Stomach (tissue), 9 donors: ENCODE measurements around the gene CLDN9. TPM values are rescaled to one million over a fixed set of nuclear protein-coding genes. Genes with fewer than 3 reads are reported as not detected.

Experiments
- DNase-seq, 2 donors: peaks; one replicate each; pipeline versions ENCODE4 v3.0.0 to v3.0.0-alpha.2; 2013 to 2019
- H3K27ac ChIP-seq, 5 donors: fragments of 200-600 bp in 4 of 5; sonication (generic) in 4 of 5; one replicate each; pipeline ENCODE4 v1.5.1; 2013 to 2019; ENCODE audit warnings: mild to moderate bottlenecking in 1 of 5, moderate library complexity in 1 of 5
- H3K27me3 ChIP-seq, 3 donors: fragments of 200-600 bp; sonication (generic); one replicate each; pipeline ENCODE4 v1.5.1; 2017 to 2019; ENCODE audit warnings: mixed run types in 1 of 3
- H3K36me3 ChIP-seq, 4 donors: fragments of 200-600 bp; sonication (generic); 1 replicate in 3 of 4; 2 replicates in 1 of 4; pipeline ENCODE4 v1.5.1; 2016 to 2019
- H3K4me1 ChIP-seq, 4 donors: fragments of 200-600 bp; sonication (generic); one replicate each; pipeline ENCODE4 v1.5.1; 2016 to 2019
- H3K4me3 ChIP-seq, 4 donors: fragments of 200-600 bp; sonication (generic) in 3 of 4; one replicate each; pipeline ENCODE4 v1.5.1; 2016 to 2019; ENCODE audit warnings: mild to moderate bottlenecking in 1 of 4
- H3K9me3 ChIP-seq, 4 donors: fragments of 200-600 bp; sonication (generic); one replicate each; pipeline ENCODE4 v1.5.1; 2016 to 2019
- EP300 ChIP-seq: sonication (generic); formaldehyde crosslinking; IDR thresholded peaks from one replicate; pipeline ENCODE4 v1.6.1; 2017; ENCODE audit warnings: antibody characterized with exemption
- POLR2A ChIP-seq, 4 donors: fragments of 450-650 bp; IDR thresholded peaks; one replicate each; pipeline ENCODE4 v1.6.1; 2016; ENCODE audit warnings: antibody characterized with exemption in 4 of 4, control low read depth in 2 of 4, mild to moderate bottlenecking in 1 of 4, moderate library complexity in 1 of 4
- POLR2AphosphoS5 ChIP-seq, 3 donors: sonication (generic); formaldehyde crosslinking; IDR thresholded peaks; one replicate each; pipeline ENCODE4 v1.6.1; 2016; ENCODE audit warnings: antibody characterized with exemption in 3 of 3
- WGBS, 5 donors: extraction: QIAGEN DNeasy Blood & Tissue Kit in 3 of 5; methylation state at CpG; one replicate each; pipeline versions ENCODE4 v1.1.5 to v1.1.7; 2013 to 2018; 5-methylcytosine and 5-hydroxymethylcytosine counted together
- intact Hi-C: fragments of 100-400 bp; cut with DNase I; formaldehyde crosslinking; loops from one replicate; pipeline ENCODE4 v1.15.1; 2023; ENCODE audit warnings: low total_unique reads
- polyA plus RNA-seq, 3 donors: library from polyadenylated mRNA; stranded (reverse); fragments of 200-250 nt; gene quantifications; one replicate each; pipeline ENCODE4 v1.2.3, GENCODE V29; 2013
- total RNA-seq, 5 donors: library from RNA; depleted of rRNA; stranded (reverse); fragments of >200 nt; gene quantifications; one replicate each; pipeline versions ENCODE4 v1.1.0 to v1.2.3, GENCODE V29; 2014 to 2016
- TF ChIP-seq, protein P1 (sequence below), 7 experiments: fragments of 450-650 bp in 4 of 7; fragments of 200-600 bp in 3 of 7; sonication (generic) in 3 of 7; IDR thresholded peaks; one replicate each; pipeline ENCODE4 v1.5.1; 2016 to 2019; ENCODE audit warnings: antibody characterized with exemption in 7 of 7, control low read depth in 2 of 7, mild to moderate bottlenecking in 1 of 7
- donor health status: healthy with polysubstance abuse.
- donor health status: Bipolar disorder and iron deficiency.
- donor health status: healthy.

The CLDN9 gene
- total and polyA plus RNA-seq, 8 donors: 0.28 to 0.31 TPM; not detected in 6

DNA sequence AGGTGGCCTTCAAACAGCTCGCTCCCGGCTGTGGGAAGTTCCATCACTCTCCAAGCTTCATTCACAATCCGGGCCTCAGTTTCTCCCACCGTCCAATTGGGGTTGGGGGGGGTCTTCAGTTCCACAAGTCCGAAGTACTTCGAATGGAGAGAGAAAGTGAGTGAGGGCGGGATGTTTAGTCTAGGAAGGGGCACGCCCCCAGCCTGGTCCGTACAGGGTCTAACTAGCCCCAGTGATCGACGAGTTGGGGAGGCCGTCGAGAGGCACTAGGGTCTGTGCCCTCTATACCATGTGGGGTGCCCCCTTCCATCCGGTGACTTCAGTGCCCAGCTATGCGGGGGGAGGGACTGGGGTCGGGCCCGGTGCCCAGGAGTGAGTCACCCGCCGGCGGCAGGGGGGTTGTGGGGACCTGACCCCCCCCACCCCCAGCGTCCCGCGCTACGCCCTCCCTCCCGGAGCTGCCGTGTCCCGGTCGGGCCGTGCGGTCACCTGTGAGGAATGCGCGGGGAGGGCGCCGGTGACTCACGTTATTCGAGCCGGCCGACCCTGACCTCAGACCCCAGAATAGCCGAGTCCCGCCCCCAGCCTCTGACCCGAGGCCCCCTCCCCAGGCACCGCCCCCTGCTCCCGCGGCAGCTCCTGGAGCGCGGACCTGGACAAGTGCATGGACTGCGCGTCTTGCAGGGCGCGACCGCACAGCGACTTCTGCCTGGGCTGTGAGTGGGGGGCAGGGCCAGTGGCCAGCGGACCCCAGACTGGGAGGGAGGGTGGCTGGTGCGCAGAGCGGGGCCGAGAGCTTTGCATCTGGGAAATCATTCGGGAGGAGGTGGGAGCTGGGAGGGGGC lies 8.1 kb downstream of the CLDN9 start:
- Histone ChIP-seq H3K4me1 (peaks cover 38 to 81% (median 75%) of the 10 kb centered on the region in 4 donors), H3K27ac (peak overlapping the region; percentile 97 to 99 (median 98)), H3K36me3 (peaks cover 0 to 5% (median 3%) of the 10 kb centered on the region in 4 donors), H3K9me3 (no peaks in the 10 kb centered on the region), H3K27me3 (peaks cover 0 to 28% (median 20%) of the 10 kb centered on the region in 3 donors), H3K4me3 (peak overlapping the region; percentile 63 to 85 (median 72))
- intact Hi-C loops: no loop called here
- peak; percentile 13 to 74 (median 37) for TF ChIP-seq POLR2AphosphoS5 (IDR thresholded peaks at IDR 0.05)
- TF ChIP-seq EP300: no peak
- no peak for TF ChIP-seq POLR2A (IDR thresholded peaks at IDR 0.05)
- peak; percentile 78 to 94 for DNase-seq
- WGBS, 5 donors: 0 to 1% (median 1%) methylated on average over 30 to 57 of the region's 57 CpGs

DNA sequence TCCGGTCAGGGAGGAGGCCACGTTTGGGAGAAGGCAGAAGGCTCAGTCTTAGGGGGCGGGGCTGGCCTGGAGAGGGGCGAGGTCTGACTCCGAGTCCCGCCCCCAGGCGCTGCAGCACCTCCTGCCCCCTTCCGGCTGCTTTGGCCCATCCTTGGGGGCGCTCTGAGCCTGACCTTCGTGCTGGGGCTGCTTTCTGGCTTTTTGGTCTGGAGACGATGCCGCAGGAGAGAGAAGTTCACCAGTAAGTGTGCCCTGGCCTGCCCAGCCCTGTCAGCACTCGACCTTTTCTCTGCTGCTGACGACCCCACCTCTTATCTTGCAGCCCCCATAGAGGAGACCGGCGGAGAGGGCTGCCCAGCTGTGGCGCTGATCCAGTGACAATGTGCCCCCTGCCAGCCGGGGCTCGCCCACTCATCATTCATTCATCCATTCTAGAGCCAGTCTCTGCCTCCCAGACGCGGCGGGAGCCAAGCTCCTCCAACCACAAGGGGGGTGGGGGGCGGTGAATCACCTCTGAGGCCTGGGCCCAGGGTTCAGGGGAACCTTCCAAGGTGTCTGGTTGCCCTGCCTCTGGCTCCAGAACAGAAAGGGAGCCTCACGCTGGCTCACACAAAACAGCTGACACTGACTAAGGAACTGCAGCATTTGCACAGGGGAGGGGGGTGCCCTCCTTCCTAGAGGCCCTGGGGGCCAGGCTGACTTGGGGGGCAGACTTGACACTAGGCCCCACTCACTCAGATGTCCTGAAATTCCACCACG lies 8.9 kb downstream of the CLDN9 start:
- 8 to 14% (median 12%) methylated on average over 22 to 25 of the region's 25 CpGs for WGBS, 5 donors
- TF ChIP-seq, protein P1, sequence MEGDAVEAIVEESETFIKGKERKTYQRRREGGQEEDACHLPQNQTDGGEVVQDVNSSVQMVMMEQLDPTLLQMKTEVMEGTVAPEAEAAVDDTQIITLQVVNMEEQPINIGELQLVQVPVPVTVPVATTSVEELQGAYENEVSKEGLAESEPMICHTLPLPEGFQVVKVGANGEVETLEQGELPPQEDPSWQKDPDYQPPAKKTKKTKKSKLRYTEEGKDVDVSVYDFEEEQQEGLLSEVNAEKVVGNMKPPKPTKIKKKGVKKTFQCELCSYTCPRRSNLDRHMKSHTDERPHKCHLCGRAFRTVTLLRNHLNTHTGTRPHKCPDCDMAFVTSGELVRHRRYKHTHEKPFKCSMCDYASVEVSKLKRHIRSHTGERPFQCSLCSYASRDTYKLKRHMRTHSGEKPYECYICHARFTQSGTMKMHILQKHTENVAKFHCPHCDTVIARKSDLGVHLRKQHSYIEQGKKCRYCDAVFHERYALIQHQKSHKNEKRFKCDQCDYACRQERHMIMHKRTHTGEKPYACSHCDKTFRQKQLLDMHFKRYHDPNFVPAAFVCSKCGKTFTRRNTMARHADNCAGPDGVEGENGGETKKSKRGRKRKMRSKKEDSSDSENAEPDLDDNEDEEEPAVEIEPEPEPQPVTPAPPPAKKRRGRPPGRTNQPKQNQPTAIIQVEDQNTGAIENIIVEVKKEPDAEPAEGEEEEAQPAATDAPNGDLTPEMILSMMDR (IDR thresholded peaks at IDR 0.05): peak in 3 of 7 experiments; percentile 9 to 21 (median 16)
- TF ChIP-seq POLR2A (IDR thresholded peaks at IDR 0.05) (no peak), EP300 (no peak), POLR2AphosphoS5 (IDR thresholded peaks at IDR 0.05) (no peak)
- Histone ChIP-seq H3K4me1 (peaks cover 38 to 81% (median 75%) of the 10 kb centered on the region in 4 donors), H3K36me3 (peaks cover 8 to 13% (median 10%) of the 10 kb centered on the region in 4 donors), H3K27ac (peak overlapping the region; percentile 97 to 99 (median 98)), H3K4me3 (peak overlapping the region; percentile 63 to 85 (median 72)), H3K27me3 (peaks cover 0 to 27% (median 20%) of the 10 kb centered on the region in 3 donors), H3K9me3 (no peaks in the 10 kb centered on the region)
- intact Hi-C loops: no loop called here
- peak; percentile 80 to 93 for DNase-seq

DNA sequence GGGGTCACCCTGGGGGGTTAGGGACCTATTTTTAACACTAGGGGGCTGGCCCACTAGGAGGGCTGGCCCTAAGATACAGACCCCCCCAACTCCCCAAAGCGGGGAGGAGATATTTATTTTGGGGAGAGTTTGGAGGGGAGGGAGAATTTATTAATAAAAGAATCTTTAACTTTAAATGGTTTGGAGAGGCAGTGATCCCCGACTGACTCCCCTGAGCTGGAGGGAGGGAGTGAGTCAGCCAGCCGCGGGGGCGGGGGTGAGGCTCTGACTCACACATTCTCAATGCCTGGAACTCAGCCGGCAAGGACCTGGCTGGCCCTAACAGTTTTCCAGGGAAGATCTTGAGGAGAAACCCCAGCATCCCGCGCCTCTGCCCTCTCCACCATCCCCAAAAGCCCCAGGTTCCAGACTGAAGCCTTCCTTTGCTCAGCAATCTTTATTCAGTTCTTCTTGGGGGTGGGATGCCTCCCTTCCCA lies 9.5 kb downstream of the CLDN9 start:
- TF ChIP-seq POLR2A (IDR thresholded peaks at IDR 0.05): no peak
- TF ChIP-seq POLR2AphosphoS5 (IDR thresholded peaks at IDR 0.05): peak; percentile 36 to 75 (median 74)
- Histone ChIP-seq H3K4me1 (peaks cover 38 to 79% (median 76%) of the 10 kb centered on the region in 4 donors), H3K27ac (peak overlapping the region; percentile 97 to 99 (median 98)), H3K4me3 (peak overlapping the region; percentile 63 to 85 (median 72)), H3K36me3 (peaks cover 14 to 19% (median 16%) of the 10 kb centered on the region in 4 donors), H3K27me3 (peaks cover 0 to 23% (median 18%) of the 10 kb centered on the region in 3 donors), H3K9me3 (no peaks in the 10 kb centered on the region)
- DNase-seq: peak; percentile 91 to 96
- intact Hi-C loops: no loop called here
- WGBS, 5 donors: 4 to 11% (median 8%) methylated on average over 8 of the region's 8 CpGs

DNA sequence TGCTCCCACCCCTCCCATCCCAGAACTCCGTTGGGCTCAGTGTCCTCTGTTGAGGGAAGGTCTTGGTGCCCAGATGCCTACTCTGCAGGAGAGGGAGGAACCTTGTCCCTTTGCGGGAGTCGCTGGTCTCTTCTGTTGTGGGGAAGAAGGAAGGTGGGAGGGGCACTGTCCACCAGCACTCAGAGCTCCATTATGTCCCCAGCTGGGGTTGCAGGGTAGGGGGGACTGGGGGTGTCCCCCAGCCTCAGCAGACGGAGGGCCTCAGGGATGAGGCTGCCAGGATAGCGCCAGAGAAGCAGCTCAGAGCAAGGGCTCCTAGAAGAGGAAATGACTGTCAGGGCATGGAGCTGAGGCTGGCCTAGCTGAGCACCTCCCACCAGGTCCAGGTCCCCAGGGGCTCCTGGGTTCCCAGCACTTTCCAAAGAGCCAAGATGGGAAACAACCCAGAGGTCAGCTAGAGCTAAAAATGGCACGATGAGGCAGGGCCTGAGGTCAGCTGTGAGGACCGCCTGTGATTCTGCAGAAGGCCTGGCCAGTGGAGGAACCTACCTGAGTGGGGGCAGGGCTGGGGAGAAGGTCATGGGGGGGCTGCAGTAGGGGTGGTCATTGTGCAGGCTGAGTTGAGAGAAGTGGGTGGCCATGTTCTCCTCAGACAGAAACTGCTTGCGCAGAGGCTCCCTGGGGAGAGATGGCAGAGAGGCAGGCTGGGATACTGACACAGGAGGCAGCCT lies 10.1 kb downstream of the CLDN9 start:
- TF ChIP-seq, protein P1 (IDR thresholded peaks at IDR 0.05): no peak
- TF ChIP-seq POLR2AphosphoS5 (IDR thresholded peaks at IDR 0.05) (no peak), EP300 (no peak), POLR2A (IDR thresholded peaks at IDR 0.05) (no peak)
- H3K27ac ChIP-seq: peak overlapping the region; percentile 89 to 99 (median 98)
- peak in 1 of 2 donors; percentile 44 for DNase-seq
- H3K4me3 ChIP-seq: peak overlapping the region; percentile 54 to 85 (median 72)
- intact Hi-C loops: no loop called here
- no peaks in the 10 kb centered on the region for H3K9me3 ChIP-seq
- H3K36me3 ChIP-seq: peaks cover 14 to 24% (median 19%) of the 10 kb centered on the region in 4 donors
- H3K27me3 ChIP-seq: peaks cover 0 to 17% (median 12%) of the 10 kb centered on the region in 3 donors
- peaks cover 39 to 79% (median 76%) of the 10 kb centered on the region in 4 donors for H3K4me1 ChIP-seq
- WGBS, 5 donors: 24 to 43% (median 43%) methylated on average over 8 of the region's 8 CpGs
